ENCODE results near the gene CEP95. TPM values are rescaled to one million over a fixed set of nuclear protein-coding genes. Genes with fewer than 3 reads are reported as not detected.

Gene CEP95
- total RNA-seq, 1 donor from 2014 or later: 108 TPM

DNA sequence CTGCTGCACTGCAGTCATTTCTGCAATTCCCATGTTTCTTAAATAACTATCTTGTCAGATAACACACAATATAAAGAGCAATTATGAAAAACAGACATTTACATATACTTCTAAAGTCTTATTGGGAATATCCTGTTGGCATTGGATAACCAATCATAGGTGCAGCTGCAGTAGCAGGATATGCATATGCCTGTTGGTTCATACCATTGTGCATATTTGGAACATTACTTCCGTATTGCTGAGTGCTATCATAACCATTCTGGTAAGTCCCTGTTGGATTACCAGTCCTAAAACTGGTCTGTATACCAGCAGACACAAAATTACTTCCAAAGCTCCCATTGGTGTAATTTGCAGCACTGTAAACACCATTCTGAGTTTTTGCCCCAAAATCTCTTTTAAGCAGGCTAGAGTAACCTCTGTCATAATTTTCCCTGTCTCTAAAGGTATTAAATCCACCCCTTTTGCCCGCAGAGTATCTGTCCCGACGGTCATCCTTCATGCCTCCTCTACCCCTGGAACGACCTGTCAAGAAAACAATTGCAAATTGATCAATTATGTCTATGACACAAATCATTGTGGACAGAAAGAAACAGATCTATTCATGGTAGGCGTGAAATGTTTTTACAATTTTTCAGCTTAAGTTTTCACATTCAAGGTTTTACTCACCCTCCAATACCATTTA, 6.8 kb upstream of the CEP95 start:
- Mint-ChIP-seq H3K9me3 (ENCODE audit: low read depth) (no peaks in the 10 kb centered on the region), H3K27me3 (no peaks in the 10 kb centered on the region), H3K27ac (peak overlapping the region; percentile 82), H3K4me1 (ENCODE audit: low read depth) (peaks cover 49% of the 10 kb centered on the region), H3K4me3 (ENCODE audit: low read depth) (no peak overlapping the region), H3K36me3 (ENCODE audit: insufficient read depth) (peaks cover 57% of the 10 kb centered on the region)
- TF ChIP-seq, protein P1, sequence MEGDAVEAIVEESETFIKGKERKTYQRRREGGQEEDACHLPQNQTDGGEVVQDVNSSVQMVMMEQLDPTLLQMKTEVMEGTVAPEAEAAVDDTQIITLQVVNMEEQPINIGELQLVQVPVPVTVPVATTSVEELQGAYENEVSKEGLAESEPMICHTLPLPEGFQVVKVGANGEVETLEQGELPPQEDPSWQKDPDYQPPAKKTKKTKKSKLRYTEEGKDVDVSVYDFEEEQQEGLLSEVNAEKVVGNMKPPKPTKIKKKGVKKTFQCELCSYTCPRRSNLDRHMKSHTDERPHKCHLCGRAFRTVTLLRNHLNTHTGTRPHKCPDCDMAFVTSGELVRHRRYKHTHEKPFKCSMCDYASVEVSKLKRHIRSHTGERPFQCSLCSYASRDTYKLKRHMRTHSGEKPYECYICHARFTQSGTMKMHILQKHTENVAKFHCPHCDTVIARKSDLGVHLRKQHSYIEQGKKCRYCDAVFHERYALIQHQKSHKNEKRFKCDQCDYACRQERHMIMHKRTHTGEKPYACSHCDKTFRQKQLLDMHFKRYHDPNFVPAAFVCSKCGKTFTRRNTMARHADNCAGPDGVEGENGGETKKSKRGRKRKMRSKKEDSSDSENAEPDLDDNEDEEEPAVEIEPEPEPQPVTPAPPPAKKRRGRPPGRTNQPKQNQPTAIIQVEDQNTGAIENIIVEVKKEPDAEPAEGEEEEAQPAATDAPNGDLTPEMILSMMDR (IDR thresholded peaks at IDR 0.05; ENCODE audit: unreplicated experiment): no peak
- no peak for DNase-seq (ENCODE audit: low spot score, unreplicated experiment)

DNA sequence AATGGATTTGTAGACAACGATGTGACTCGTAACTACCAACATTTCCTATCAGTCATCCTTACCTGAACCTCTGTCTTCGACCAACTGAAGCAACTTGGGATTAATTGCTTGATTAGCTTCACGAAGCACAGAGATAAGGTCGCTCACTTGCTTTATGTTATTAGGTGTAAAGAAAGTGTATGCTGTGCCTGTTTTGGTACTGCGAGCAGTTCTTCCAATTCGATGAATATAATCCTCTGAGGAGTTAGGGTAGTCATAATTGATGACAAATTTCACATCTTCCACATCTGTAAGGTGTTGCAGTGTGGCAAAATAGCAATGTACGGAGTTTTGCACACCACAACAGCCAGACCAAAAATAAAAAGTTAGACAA, 6.3 kb upstream of the CEP95 start:
- peak overlapping the region; percentile 61 for H3K27ac Mint-ChIP-seq
- peaks cover 49% of the 10 kb centered on the region for H3K4me1 Mint-ChIP-seq (ENCODE audit: low read depth)
- H3K36me3 Mint-ChIP-seq (ENCODE audit: insufficient read depth): peaks cover 60% of the 10 kb centered on the region
- H3K9me3 Mint-ChIP-seq (ENCODE audit: low read depth): no peaks in the 10 kb centered on the region
- no peaks in the 10 kb centered on the region for H3K27me3 Mint-ChIP-seq
- TF ChIP-seq, protein P1 (IDR thresholded peaks at IDR 0.05; ENCODE audit: unreplicated experiment): no peak
- DNase-seq (ENCODE audit: low spot score, unreplicated experiment): no peak
- no peak overlapping the region for H3K4me3 Mint-ChIP-seq (ENCODE audit: low read depth)

DNA sequence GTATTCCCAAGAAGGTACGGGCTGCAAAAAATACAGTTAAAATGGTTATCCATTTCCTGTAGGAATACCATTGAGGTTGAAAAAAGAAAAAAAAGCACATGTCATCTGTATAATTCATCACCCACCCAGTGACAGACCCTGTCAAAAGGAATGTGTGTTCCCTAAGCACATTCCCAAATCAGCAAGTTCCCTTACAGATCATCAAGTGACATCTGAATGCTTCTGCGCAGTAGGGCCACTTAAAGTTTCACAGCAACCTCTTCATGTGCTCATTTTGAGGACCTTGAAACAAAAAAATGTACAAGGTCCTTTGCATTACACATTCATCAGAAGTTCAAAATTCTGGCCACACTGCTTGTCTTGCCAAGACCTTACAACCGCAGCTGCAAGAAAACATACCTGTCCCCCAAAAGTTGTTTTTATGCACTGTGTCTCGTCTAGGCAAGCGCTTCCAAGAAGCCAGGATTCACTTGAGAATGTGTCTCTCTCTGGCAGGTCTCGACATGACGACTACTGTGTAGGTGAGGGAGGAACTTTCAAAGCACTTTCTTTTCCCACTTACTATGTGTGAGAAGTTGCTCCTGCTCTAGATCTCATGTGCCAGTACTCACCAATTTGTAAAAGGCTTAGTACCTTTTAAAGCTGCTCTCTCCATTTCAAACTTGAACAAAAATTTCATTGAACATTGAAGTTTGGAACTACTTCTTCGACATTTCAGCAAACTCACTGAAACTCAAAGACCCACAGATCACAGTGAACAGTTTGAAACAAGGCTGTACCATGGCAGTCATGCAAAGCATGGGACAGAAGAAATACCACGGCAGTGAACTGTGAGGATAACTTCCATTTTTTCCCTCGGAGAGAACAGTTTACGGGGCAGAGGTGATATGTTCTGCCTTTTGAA, 5.7 kb upstream of the CEP95 start:
- Mint-ChIP-seq H3K4me3 (ENCODE audit: low read depth) (no peak overlapping the region), H3K27ac (peak overlapping the region; percentile 61), H3K9me3 (ENCODE audit: low read depth) (no peaks in the 10 kb centered on the region), H3K36me3 (ENCODE audit: insufficient read depth) (peaks cover 63% of the 10 kb centered on the region), H3K4me1 (ENCODE audit: low read depth) (peaks cover 45% of the 10 kb centered on the region), H3K27me3 (no peaks in the 10 kb centered on the region)
- no peak for DNase-seq (ENCODE audit: low spot score, unreplicated experiment)
- TF ChIP-seq, protein P1 (IDR thresholded peaks at IDR 0.05; ENCODE audit: unreplicated experiment): no peak

DNA sequence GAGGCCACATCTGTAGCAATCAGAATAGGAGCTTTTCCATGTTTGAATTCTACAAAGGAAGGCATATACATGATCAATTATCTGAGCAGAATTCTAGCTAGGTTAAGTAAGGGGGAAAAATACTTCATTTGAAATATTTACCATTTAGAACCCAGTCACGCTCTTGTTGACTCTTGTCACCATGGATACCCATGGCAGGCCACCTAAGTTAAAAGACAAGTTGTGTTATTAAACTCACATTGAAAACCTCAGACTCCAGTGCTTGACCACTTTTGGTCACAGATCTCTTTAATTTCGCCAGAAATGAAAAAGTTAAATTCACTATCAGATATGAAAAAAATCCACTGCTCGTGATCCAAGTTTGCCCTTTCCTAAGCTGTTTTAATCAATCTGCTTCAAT, 4.8 kb upstream of the CEP95 start:
- Mint-ChIP-seq H3K4me1 (ENCODE audit: low read depth) (peaks cover 40% of the 10 kb centered on the region), H3K27ac (peak overlapping the region; percentile 90), H3K9me3 (ENCODE audit: low read depth) (no peaks in the 10 kb centered on the region), H3K36me3 (ENCODE audit: insufficient read depth) (peaks cover 63% of the 10 kb centered on the region), H3K4me3 (ENCODE audit: low read depth) (no peak overlapping the region), H3K27me3 (no peaks in the 10 kb centered on the region)
- TF ChIP-seq, protein P1 (IDR thresholded peaks at IDR 0.05; ENCODE audit: unreplicated experiment): no peak
- DNase-seq (ENCODE audit: low spot score, unreplicated experiment): no peak

DNA sequence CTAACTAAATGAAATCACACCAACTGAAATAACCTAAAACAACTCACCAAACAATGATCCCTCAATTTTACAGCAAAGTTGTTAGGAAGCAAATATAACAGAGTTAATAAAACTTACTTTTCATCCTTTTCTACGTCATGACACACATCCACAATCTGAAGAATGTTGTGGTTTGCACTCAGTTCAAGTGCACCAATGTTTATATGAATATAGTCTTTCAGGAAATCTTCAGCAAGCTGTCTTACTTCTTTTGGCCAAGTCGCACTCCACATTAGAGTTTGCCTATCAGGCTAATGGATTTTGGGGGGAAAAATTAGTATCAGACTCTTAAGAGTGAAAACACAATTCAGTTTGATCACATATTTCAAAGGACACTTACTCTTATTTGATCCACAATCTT, 4.0 kb upstream of the CEP95 start:
- H3K4me3 Mint-ChIP-seq (ENCODE audit: low read depth): no peak overlapping the region
- no peak for DNase-seq (ENCODE audit: low spot score, unreplicated experiment)
- peaks cover 62% of the 10 kb centered on the region for H3K36me3 Mint-ChIP-seq (ENCODE audit: insufficient read depth)
- no peaks in the 10 kb centered on the region for H3K27me3 Mint-ChIP-seq
- H3K27ac Mint-ChIP-seq: peak overlapping the region; percentile 90
- H3K9me3 Mint-ChIP-seq (ENCODE audit: low read depth): no peaks in the 10 kb centered on the region
- peaks cover 42% of the 10 kb centered on the region for H3K4me1 Mint-ChIP-seq (ENCODE audit: low read depth)
- TF ChIP-seq, protein P1 (IDR thresholded peaks at IDR 0.05; ENCODE audit: unreplicated experiment): no peak

All from progenitor cell of endocrine pancreas (in vitro differentiated cells).